Measurements from ENCODE around the gene ANXA10.

- no peak for TF ChIP-seq CTCF (IDR thresholded peaks at IDR 0.05; ENCODE audit: low read length)
- no peak for TF ChIP-seq EZH2 (IDR thresholded peaks at IDR 0.05; ENCODE audit: borderline replicate concordance, low read length)
These were observed 21.0 kb upstream of the ANXA10 start for GRCh38 chr4:168071304-168071703.

Data from OCI-LY1 (cell line).